ENCODE data around the gene CDH22.

The CDH22 gene

DNA sequence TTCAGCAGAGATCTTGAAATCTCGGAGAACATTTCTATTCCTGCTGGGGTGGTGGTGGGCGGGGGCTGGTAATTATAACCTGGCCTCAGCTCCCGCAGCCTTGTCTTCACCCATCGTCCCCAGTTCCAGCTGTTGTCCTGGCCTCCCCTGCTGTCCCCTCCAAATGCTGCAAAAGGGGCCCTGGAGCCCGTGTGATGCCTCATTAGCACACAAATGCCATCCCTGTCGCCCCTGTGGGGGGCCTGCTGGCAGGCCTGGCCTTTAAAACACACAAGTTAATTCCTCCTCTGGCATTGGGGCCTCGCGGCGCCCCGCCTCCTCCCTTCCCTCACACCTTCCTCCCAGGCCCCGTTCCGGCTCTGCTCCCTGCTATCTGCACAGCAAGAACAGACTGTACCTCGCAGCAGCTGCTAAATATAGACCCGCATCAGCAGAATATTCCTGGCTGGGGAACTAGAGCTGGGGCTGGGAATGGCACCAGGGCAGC is 85.7 kb downstream of the CDH22 start:
- FAIRE-seq (no peak), DNase-seq (ENCODE audit: extremely low spot score, insufficient read length, low read depth) (no peak)

DNA sequence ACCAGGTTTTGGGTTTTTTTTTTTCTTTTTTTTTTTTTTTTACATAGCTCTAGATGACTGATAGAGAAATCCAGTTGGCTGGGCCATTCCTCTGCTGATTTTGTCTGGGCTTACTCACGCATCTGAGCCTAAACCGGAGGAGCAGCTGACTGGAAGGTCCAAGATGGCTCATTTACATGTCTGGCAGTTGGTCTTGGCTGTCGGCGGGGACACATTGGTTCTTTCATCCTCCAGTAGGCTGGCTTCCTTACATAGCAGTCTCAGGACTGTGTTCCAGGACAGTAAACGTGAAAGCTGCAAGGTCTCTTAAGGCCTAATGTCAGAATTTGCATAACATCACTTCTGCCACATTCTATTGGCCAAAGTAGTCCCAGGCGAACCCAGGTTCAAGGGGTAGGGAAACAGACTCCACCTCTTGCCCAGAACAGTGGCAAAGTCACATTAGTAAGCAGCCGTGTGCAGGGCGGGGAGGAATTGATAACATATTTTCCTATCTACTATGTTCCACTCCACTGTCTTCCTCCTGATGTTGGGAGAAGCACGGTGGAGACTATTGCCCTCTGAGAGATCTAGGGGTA is 87.0 kb downstream of the CDH22 start:
- FAIRE-seq, result no peak
- DNase-seq (ENCODE audit: extremely low spot score, insufficient read length, low read depth), result no peak

DNA sequence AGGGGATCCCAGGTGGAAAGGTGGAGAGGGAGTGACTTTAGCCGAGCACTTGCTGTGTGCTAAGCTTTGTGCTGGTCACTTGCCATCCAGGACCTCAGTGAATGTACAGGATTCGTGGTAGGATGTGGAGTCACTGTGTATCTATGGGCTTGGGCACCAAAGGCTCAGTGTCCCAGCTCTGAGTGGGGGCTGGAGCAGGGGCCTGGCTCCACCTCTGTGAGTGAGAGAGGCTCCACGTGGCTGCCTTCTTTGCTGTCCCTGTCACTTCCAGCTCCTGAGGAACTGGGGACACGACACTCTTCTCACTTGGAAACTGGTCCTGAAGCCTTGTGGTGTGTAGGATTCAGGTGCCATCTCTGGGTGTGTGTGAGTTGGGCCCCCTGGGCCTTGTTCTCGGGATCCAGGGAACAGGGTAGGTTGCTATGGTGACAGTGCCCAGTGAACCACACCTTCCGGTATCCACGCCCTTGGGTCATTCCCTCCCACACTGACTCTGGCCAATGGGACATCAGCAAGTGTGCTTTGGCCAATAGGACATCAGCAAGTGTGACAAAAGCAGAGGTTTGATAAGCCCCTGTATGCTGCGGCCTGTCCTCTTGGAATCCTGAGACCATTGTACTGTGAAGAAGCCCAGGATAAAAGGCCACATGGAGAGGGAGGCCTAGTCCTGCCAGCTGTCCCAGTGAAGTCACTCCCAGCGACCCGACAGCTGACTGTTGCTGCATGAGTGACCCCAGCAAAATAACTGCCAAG is 87.7 kb downstream of the CDH22 start:
- FAIRE-seq, result no peak
- no peak for DNase-seq (ENCODE audit: extremely low spot score, insufficient read length, low read depth)

DNA sequence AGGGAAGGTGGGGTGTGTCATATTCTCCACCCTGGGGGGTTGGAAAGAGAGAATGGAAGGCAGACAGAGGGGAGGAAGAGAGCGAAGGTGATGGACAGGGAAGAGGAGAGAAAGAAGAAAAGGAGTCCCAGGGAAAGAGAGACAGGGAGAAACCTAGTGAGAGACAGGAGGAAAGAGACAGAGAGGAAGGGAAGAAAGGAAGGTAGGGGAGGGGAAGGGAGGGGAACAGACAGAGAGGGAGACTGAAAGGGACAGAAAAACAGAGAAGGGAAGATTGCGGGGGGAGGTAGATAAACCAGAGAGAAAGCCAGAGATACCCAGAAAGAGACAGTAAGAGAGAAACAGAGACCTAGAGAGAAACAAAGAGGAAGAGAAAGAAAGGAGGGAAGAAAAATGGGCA is 88.4 kb downstream of the CDH22 start:
- DNase-seq (ENCODE audit: extremely low spot score, insufficient read length, low read depth) (no peak), FAIRE-seq (no peak)

DNA sequence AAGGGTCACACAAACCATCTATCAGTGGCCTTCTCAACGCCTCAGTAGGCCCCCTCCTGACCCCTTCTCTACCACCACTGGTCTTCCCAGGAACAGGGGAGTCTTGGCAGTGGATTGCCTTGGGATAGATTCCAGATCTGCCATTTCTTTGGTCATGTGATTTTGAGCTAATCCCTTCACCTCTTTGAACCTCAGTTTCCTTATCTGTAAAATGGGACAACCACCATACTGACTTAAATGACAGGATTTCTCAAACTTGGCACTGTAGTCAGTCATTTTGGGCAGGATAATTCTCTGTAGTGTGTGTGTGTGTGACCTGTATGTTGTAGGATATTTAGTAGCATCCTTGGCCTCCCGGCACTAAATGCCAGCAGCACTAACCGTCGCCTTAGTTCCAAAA is 89.1 kb downstream of the CDH22 start:
- DNase-seq (ENCODE audit: extremely low spot score, insufficient read length, low read depth) (no peak), FAIRE-seq (no peak)

DNA sequence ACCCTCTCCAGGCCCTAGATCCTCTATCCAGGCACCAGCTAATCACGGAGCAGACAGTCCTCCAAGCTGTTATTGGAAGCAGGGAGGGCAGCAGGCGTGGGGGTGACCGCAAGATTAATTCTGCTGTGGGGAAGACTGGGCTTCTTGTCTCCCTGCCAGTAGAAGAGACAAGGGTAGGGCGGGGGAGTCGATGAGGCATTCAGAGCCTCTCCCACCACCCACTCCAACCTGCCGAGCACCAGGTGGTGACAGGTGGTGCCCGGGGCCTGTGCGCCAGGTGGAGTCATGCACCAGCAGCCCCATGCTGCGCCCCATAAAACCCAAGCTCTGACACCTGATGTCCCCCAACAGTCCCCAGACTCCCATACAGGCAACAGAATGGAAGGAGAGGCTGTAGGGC is 89.6 kb downstream of the CDH22 start:
- FAIRE-seq, result no peak
- no peak for DNase-seq (ENCODE audit: extremely low spot score, insufficient read length, low read depth)

DNA sequence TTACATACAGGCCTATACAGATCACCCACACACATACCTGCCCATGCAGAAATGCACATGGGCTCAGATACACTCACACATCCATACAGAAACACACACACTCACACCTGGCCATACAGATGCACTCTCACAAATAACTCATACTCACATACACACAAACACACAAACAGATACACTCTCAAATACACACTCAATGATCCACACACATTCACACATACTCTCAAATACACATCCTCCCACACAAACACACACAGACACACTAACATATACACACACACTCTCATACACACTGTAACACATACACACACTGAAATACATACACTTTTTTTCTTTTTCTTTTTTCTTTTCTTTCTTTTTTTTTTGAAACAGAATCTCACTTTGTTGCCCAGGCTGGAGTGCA is 90.7 kb downstream of the CDH22 start:
- DNase-seq (ENCODE audit: extremely low spot score, insufficient read length, low read depth), result no peak
- no peak for FAIRE-seq

DNA sequence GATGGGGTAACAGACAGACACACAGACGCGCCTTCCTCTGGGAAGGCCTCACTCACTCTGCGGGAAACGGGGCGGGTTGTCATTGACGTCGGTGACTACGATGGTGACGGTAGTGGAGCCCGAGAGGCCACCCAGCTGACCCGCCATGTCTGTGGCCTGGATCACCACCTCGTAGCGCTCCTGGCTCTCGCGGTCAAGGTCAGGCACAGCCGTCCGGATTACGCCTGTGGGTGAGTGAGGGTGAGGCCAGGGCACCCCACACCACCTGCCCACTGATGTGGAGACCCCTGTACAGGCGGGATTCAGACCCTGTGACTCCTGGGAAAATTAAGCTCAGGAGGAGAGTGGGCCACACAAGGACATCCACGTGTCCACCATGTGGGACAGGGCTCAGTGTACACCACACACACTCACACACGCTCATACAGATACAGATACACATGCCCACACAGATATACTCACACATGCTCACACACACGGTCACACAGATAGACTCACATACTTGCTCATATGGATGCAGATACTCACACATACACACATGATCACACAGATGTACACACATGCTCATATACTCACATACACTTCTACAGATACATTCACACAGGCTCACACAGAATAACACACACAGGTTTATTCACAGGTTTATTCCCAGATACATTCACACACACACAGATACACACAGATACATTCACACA is 91.4 kb downstream of the CDH22 start:
- no peak for FAIRE-seq
- DNase-seq (ENCODE audit: extremely low spot score, insufficient read length, low read depth), result no peak

DNA sequence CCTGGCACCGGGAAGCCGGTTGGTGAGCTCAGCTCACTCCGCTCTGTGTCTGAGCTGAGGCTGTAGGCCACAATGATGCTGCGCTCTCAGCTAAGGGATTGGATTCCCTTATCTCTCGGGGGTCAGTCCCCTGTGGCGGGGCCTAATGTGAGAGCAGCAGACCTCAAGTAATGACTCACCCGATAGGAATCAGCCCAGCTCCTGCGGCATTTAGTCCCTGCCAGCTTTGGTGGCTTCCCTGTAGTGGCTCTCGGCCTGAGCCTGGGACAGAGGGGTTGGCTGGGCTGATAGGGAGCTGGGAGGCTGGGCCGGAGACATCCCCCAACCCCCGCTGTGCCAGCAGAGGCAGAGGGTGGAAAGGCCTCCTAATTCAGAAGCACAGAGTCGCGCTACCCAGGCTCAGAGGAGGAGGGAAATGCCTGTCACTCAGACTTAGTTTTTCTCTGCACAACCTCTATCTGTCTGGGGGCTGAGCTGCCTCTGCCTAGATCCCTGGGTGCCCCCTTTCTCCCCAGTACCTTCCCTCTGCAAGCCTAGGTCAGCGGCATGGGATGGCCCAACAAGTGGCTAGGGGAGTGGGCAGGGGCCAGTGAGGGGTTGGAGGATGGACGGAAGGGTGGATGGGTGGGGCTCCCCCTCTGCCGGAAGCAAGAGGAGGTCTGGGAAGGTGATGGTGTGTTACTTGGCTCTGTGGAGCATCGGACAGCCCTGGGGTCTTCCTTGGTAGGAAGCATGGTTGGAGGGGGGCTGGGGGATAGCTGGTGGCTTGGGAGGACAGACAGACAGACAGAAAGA is 92.2 kb downstream of the CDH22 start:
- DNase-seq (ENCODE audit: extremely low spot score, insufficient read length, low read depth) (no peak), FAIRE-seq (no peak)

DNA sequence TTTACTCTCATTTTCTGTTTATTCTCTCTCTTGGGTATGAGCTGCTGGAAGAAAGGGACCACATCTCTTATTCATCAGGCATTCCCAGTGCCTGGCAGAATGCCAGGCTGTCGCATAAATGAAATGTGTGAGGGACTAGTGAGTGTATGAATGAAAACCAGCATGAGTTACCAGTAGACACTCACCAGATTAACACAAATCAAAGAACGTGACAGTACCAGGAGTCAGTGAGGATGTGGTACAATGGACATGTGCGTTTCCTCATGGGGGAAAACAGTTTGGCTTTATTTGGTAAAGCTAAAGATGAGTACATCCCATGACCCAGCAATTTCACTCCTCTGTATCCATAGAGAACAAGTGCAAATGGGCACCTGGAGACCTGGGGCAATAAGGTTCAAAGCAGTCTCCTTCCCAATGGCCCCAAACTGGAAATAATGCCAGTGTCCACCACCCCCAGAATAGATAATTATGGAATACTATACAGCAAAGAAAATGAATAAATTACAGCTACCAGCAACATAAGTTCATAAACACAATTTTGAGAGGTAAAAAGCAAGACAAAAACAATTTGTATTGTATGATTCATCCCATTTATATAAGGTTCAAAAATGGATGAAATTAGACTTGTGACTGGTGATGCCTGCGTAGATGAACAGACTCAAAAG is 93.3 kb downstream of the CDH22 start:
- no peak for FAIRE-seq
- DNase-seq (ENCODE audit: extremely low spot score, insufficient read length, low read depth), result no peak

DNA sequence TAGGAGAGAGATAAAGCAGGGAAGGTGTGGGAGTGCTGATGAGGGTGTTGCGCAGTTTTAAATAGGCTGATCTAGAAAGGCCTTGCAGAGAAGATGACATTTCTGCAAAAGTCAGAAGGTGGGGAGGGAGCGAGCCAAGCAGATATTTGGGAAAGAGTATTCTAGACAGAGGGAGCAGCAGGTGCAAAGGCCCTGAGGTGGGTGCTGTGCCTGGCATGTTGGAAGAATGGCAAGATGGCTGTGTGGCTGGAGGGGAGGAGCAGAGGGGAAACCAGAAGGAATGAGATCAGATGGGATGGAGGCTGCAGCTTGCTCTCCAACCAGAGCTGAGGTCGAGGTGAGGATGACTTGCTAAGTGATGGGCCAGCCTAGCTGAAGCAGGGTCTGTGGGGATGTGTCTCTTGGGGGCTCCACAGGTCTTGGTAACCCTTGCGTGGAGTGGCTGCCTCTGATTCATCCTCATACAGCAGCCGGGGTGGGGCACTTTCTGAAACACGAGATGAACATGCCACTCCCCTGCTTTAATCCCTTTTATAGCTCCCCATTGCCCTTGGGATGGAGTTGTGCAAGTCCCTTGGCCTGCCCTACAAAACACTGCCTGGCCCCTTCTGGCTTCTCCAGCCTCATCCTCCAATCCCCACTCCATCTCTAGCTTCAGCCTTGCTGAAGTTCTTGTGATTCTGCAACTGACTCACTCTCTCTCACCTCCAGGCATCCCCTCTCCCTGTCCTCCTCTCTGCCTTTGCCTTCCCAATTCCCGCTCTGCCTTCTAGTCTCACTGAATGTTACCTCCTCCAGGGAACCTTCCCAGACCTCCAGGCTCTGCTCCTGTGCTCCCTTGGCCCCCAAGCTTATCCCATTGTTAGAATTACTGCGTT is 94.1 kb downstream of the CDH22 start:
- FAIRE-seq, result no peak

DNA sequence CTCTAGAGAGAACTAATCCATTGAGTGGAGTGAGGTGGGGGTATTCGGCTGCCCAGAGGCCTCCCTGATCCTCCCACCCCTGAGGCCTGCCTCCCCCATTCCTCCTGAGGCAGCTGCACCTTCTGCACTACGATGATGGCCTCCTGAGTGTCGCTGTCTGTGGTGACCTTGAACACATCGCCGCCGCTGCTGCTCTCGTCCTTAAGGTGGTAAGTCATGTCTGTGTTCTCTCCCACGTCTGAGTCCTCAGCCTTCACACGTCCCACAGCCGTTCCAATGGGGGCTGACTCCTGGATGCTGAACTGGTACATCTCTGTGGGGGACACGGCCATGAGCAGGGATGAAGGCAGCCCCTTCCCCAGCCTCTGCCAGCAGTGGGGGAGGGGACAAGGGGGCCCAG is 95.4 kb downstream of the CDH22 start:
- DNase-seq (ENCODE audit: extremely low spot score, insufficient read length, low read depth) (no peak), FAIRE-seq (no peak)

More for the DNA sequence above, 94.1 kb downstream of the CDH22 start:
- no peak for DNase-seq (ENCODE audit: extremely low spot score, insufficient read length, low read depth)

DNA sequence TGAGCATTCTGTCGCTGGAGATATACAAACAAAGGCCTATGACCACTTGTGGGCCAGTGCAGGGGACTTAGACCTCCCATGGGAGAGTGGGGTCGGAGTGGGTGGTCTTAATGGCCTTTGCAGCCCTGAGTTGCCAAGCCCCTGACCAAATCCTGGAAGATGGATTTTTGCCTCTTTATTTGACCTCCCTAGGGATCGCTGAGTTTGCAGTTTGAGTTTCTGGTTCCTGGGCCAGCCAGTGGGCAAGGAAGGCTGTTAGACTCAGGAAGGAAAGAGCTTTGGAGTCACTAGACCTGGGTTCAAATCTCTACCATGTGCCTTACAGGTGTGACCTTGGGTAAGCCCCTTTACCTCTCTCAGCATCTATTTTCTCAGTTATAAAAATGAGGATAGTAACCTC is 96.0 kb downstream of the CDH22 start:
- FAIRE-seq (no peak), DNase-seq (ENCODE audit: extremely low spot score, insufficient read length, low read depth) (no peak)

DNA sequence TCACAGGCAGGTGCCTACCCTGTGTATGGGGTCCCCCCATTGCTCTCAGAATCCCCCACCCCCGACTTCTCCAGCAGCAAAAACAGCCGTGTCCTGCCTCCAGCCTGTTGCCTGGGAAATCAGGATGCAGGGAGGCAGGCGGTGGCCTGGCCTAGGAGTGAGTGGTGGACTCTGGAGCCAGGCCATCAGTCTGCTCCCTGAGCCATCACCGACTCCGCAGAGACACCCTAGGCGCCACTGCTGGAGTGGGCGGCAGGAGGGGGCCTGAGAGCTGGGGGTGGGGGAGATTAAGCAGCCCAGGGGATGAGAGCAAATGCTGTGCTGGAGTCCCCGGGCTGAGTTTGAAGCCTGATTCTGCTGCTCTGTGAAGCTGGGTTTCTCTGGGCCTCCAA is 97.0 kb downstream of the CDH22 start:
- DNase-seq (ENCODE audit: extremely low spot score, insufficient read length, low read depth), result no peak
- FAIRE-seq, result no peak

DNA sequence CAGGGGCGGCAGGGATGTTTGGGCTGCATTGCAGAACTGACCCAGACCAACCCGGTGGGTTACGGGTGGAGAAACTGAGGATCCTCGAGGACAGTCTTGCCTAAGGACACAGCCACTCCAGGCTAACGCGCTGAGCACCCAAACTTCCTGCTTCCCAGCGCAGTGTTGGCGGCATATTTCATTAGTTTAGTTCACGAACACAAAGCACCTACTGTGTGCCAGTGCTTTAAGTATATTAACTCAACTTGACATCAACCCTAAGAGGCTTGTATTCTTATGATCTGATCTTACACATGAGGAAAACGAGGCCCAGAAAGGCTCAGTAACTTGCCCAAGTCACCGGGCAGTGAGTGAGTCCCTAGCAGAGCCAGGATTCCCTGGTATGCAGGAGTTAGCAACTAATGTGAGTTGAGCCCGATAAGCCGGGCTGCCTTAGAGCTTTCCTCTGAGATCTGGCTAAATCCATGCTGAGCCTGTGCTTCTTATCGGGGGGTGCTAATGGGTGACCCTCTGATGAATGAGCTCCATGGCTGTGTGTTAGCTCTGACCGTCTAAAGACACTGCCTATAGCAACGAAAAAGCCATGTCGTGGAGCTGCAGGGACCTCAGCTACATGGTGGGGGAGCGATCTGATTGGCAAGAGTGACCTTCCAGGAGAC is 97.5 kb downstream of the CDH22 start:
- DNase-seq (ENCODE audit: extremely low spot score, insufficient read length, low read depth) (no peak), FAIRE-seq (no peak)

DNA sequence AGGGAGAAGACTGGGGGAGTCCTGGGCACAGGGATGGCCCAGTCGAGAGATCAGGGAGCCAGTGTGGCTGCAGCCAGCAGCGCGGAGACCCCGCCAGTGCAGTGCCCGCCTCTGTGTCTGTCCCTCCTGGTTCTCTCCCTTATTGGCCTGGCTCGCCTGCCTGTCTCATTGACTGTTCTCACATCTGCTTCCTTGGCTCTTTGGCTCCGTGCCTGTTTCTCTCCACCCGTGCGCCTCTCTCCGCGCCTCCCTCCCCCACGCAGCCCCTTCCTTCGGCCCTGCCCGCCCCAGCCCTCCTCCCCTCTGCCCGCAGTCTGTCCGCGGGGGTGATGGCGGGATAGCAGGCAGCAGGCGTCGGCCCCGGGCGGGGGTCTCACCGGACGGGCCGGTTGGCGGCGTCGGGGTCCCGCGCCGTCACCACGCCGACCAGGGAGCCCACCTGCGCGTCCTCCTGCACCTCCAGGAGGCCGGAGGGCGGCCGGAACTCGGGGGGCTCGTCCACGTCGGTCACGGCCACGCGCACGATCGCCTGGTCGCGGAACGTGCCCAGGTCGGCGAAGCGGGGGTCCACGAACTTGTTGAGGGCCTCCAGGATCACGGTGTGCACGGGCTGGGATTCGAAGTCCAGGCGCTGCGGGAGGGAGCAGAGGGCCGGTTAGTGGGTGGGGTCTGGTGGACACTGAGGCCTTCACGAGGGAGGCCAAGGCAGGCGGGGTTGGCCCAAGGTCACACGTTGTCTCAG is 98.2 kb downstream of the CDH22 start:
- FAIRE-seq, result no peak
- no peak for DNase-seq (ENCODE audit: extremely low spot score, insufficient read length, low read depth)

DNA sequence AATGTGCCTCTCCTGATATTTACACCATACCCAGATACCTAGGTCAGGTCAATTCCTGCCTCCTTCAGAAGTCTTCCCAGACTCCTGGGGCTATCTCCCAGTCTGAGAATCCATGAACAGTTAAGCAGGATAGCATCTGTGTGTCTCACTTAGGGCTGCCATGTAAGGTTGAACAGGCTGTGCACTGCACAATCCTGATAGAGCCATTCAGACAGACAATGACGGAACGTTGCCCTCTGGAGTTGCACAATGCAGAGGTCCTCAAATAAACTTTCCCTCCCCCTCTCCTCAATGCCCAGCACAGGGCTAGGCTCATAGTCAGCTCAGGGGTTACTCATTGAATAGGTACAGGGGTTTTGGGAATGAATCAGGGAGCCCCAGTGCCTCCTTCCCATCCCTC is 100.5 kb downstream of the CDH22 start:
- DNase-seq (ENCODE audit: extremely low spot score, insufficient read length, low read depth) (no peak), FAIRE-seq (no peak)

DNA sequence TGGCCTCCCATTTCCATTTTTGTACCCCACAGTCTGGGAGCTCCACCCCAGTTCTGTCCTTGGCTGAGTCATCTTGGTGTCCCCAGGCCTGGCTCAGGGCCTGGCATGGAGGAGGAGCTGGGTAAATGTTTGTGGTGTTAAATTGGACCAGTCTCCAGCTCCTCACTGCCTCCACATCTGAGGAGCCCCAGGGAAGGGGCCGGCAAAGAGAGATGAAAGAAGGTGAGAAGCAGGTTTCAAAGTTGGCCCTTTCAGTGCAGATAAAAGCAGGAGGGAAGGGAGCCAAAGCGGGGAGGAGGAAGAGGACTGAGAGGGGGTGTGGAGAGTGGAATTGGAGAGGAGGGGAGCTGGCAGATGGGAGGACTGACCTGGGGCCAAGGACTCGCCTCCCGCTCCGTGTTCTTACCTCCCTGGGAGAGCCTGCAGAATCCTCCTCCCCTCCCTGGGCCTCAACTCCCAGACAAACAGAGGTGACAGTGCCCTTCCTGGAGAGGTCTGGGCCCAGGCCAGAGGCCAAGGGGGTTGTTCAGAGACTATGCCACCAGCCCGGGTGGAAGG is 101.2 kb downstream of the CDH22 start:
- DNase-seq (ENCODE audit: extremely low spot score, insufficient read length, low read depth) (no peak), FAIRE-seq (no peak)
